Hematopoietic multipotent progenitor cell treated with erythropoietin and hydrocortisone succinate and interleukin-3 and kit ligand, for 6 days (in vitro differentiated cells): ENCODE results near the gene ESF1.

Source experiments
- DNase-seq: peaks from one replicate; pipeline ENCODE4 v3.0.0-alpha.2; 2015

ESF1 gene

DNA sequence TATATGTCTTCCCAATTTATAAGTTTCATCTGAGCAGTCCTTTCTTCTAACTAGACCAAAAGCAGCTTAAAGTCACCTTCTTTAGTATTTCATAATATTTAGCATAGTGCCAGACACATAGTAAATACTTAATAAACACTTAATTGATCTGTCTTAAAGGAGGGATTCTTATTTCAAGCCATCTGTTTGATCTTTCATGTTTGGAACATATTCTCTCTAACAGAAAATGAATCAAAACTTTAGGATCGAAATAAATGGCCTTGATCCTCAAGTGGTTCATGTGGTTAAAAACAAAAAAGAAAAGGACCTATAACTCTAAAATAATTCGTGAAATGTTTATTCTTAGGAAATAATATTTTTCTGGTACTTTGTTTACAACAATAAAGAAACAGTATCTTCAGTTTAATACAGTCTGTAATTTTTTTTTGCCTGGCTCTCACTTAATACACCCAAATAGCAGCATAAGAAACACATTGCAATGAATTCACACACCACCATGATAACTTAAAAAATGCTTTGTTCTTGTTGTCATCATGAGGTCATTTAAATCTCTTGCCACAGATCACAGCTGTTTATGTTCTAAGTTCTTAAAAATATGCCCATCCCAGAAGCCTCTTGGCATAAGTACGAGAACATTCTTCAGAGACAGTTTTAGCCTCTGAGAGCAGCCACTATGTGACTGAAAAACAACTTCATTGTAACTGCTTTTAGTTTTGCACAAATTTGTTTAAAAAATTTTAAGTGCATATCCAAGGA lies 48.1 kb downstream of the ESF1 start:
- no peak for DNase-seq

DNA sequence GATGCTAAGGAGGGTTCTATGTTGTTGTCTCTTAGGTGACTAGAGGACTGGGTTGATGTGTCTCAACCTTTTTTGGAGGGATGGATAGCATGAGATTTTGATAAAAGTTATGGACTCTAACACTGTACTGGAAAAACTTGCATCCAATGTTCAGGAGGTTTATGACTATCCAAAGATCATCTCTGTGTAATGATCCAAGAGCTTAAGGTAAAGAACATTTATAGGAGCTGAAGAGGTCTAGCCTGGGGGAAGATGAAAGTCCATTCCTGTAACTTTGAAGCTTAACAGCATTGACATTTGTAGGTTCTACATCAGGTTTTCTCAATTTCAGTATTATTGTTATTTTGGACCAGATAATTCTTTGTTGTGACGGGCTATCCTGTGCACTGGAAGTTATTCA lies 48.9 kb downstream of the ESF1 start:
- no peak for DNase-seq

DNA sequence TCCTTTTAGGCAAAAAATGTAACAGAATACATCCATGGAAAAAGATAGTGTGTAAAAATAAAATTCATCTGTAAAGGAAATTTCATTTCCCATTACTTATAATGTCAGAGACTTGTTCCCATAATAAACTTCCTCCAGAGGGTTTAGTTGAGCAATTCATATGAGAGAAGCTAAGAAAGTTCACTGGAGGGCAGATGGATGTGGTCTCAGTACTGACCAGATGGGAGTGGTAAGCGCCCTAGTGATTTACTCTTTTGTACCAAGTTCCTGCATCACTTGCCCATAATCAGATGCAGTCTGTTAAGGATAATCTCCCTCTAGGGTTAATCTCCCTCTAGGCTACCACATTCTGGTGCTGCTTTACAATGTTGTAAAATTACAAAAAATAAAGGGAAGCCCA lies 61.7 kb downstream of the ESF1 start:
- peak; percentile 6 for DNase-seq

GRCh38 chr20:13718171-13718570 lies 66.5 kb downstream of the ESF1 start:
- DNase-seq: no peak

GRCh38 chr20:13717631-13718044 lies 67.1 kb downstream of the ESF1 start:
- no peak for DNase-seq

DNA sequence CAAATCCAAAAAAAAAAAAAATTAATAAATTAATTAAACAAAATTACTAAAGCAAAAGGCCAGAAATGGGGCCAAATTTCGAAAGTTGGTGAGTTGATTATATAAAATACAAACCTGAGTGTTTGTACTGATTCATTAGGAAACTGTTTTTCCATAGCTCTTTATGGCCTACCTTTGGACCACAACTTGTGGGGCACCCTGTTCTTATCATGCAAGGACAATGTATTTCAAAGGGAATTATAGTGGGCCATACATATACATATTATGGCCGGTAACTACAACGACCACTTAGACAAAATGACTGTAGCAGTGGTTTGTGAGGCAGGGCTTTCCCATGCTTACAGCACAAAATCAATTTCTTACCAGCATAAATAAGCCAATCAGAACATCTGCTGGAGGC lies 69.5 kb downstream of the ESF1 start:
- DNase-seq: no peak

- DNase-seq: no peak
Measured at GRCh38 chr20:13708234-13708633, 76.5 kb downstream of the ESF1 start.

DNA sequence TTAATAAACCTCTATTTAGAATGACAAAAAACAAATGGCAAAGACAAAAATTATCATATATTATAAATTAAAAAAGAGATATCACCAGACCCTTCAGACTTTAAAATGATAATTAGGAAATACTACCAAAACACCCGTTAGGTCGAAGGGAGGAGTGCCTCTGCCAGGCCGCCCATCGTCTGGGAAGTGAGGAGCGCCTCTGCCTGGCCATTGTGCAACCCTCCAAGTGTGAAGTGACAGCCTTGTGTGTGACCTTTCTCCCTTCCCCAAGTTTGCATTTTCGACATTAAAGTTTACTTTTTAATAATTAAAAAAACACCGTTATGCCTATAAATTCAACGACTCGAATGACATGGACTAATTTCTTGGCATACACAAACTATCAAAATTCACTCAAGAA lies 81.5 kb downstream of the ESF1 start:
- no peak for DNase-seq

GRCh38 chr20:13701486-13701885 lies 83.2 kb downstream of the ESF1 start:
- no peak for DNase-seq

- DNase-seq: no peak
Measured at GRCh38 chr20:13700761-13701160, 84.0 kb downstream of the ESF1 start.

GRCh38 chr20:13694420-13695150 lies 90.1 kb downstream of the ESF1 start:
- no peak for DNase-seq

DNA sequence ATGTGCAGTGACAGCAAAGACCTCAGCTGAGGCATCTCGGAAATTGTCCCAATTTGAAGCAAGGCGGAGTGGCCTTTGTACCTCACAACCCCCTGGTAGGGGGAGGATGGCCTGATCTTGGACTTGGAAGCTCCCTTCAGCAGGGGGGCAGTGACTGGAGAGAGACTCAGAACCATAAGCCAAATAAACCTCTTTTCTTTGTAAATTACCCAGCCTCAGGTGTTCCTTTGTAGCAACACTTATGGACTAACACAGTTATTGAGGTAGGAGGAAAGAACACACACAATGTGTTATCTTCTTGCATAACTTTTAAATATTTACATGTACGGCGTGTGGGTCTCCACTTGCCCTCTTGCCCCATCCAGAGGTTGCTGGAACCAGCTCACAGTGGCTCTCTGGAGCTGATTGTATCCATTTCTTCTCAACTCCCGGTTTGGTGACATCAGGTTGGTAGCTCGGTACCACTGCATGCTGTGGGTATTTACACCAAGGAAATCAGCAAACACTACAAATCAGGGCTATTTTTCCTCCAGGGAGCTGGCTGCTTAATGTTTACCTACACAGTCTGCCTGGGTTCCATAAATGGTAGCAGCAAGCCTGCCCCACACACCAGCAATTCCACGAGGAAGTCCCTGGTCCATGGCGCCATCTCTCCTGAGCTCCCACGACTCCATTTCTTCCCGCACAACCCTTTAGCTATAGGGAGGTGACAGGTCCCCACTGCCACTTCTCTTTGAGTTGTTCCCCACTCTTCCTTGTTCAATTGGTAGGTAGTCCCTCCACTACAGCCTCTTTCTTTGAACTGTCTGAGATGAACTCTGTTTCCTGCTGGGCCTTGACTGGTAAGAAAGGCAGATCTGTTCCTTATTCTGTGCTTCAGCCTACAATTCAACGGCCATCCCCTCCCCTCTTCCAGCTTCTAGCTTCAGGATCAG lies 91.7 kb downstream of the ESF1 start:
- no peak for DNase-seq

GRCh38 chr20:13690943-13691342 lies 93.8 kb downstream of the ESF1 start:
- no peak for DNase-seq

GRCh38 chr20:13687815-13688214 lies 96.9 kb downstream of the ESF1 start:
- no peak for DNase-seq

- no peak for DNase-seq
Measured at GRCh38 chr20:13685623-13686022, 99.1 kb downstream of the ESF1 start.

GRCh38 chr20:13684566-13685222 lies 100.0 kb downstream of the ESF1 start:
- peak; percentile 44 for DNase-seq

DNA sequence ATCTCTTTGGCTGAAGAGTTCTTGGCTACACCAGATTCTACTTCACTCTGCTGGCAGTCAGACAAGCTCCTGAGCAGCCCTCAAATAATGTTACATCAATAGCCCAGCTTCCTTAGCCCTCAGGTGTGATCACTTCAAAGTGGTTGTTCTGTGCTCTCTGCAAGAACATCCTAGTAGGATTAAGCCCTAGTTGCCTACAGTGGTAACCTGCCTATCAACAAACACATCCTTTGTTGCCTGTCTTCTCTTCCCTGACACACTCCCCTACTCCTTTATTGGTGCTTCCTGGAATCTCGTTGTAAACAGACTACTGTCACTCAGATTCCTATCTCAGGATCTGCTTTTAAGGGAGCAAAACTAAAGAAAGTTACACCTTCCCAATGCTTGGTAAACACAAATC lies 100.9 kb downstream of the ESF1 start:
- DNase-seq: no peak

GRCh38 chr20:13681248-13682125 lies 103.2 kb downstream of the ESF1 start:
- no peak for DNase-seq

GRCh38 chr20:13678944-13679343 lies 105.8 kb downstream of the ESF1 start:
- no peak for DNase-seq

DNA sequence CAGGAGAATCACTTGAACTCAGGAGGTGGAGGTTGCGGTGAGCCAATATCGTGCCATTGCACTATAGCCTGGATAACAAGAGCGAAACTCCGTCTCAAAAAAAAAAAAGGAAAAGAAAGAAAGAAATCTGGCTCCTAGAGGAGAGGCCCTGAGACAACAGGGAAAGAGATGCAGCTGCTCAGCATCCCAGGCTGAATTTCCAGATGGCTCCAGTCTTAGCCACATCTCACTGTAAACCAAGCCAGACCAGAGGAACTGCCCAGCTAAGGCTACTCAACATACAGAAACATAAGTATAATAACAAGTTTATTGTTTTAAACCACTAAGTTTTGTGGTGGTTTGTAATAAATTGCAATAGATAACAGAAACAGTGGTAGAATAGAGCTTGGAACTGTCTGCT lies 107.5 kb downstream of the ESF1 start:
- DNase-seq: no peak

GRCh38 chr20:13676682-13677081 lies 108.0 kb downstream of the ESF1 start:
- no peak for DNase-seq

GRCh38 chr20:13672690-13673089 lies 112.0 kb downstream of the ESF1 start:
- no peak for DNase-seq
